ENCODE results near the gene USB1.

- TF ChIP-seq POLR2AphosphoS5 (IDR thresholded peaks at IDR 0.05; ENCODE audit: low read depth, low read length): no peak
- TF ChIP-seq SP1 (IDR thresholded peaks at IDR 0.05; ENCODE audit: low read depth): no peak
- TF ChIP-seq POLR2A (IDR thresholded peaks at IDR 0.05; ENCODE audit: borderline replicate concordance, extremely low read depth, insufficient read depth, insufficient read length): no peak
- TF ChIP-seq CTCF (IDR thresholded peaks at IDR 0.05 in 2 of 3, conservative IDR thresholded peaks at IDR 0.05 in 1 of 3; ENCODE audit: borderline replicate concordance in 1 of 3, insufficient read depth in 1 of 3, low read depth in 2 of 3, low read length in 2 of 3): no peak
- TF ChIP-seq YY1 (IDR thresholded peaks at IDR 0.05; ENCODE audit: extremely low read depth, insufficient replicate concordance, low read depth, low read length): no peak
- no peak for TF ChIP-seq MAX (IDR thresholded peaks at IDR 0.05)
Measured at GRCh38 chr16:58046054-58046881, 45.1 kb downstream of the USB1 start.

Data from HCT116 (cell line).